ENCODE data around the gene C1orf21.

Gene C1orf21

GRCh38 chr1:184387069-184387475, 243 bp downstream of the C1orf21 start:
- no peaks in the 10 kb centered on the region for H3K27me3 ChIP-seq (ENCODE audit: low read depth, low read length)
- peak overlapping the region; percentile 77 to 90 for H3K4me3 ChIP-seq (ENCODE audit: low read depth in 1 of 2, low read length in 2 of 2)
- no peaks in the 10 kb centered on the region for H3K36me3 ChIP-seq (ENCODE audit: control insufficient read depth in 1 of 2, insufficient read depth in 2 of 2, low read length in 2 of 2)
- H3K4me1 ChIP-seq (ENCODE audit: control insufficient read depth in 1 of 2, insufficient read depth in 2 of 2, low read length in 2 of 2) = peaks cover 0 to 13% of the 10 kb centered on the region in 2 donors
- H3K9me3 ChIP-seq (ENCODE audit: control insufficient read depth in 1 of 2, low read length in 2 of 2) = no peaks in the 10 kb centered on the region
- H3K27ac ChIP-seq (ENCODE audit: low read length) = no peak overlapping the region

GRCh38 chr1:184387476-184388318, 868 bp downstream of the C1orf21 start:
- Histone ChIP-seq H3K27me3 (ENCODE audit: low read depth, low read length) (no peaks in the 10 kb centered on the region), H3K36me3 (ENCODE audit: control insufficient read depth in 1 of 2, insufficient read depth in 2 of 2, low read length in 2 of 2) (no peaks in the 10 kb centered on the region), H3K27ac (ENCODE audit: low read length) (peak overlapping the region; percentile 79), H3K9me3 (ENCODE audit: control insufficient read depth in 1 of 2, low read length in 2 of 2) (no peaks in the 10 kb centered on the region), H3K4me1 (ENCODE audit: control insufficient read depth in 1 of 2, insufficient read depth in 2 of 2, low read length in 2 of 2) (peaks cover 0 to 19% of the 10 kb centered on the region in 2 donors), H3K4me3 (ENCODE audit: low read depth in 1 of 2, low read length in 2 of 2) (peak overlapping the region; percentile 77 to 90)

GRCh38 chr1:184388319-184388889, 1.6 kb downstream of the C1orf21 start:
- Histone ChIP-seq H3K4me3 (ENCODE audit: low read depth in 1 of 2, low read length in 2 of 2) (peak overlapping the region; percentile 77 to 90), H3K36me3 (ENCODE audit: control insufficient read depth in 1 of 2, insufficient read depth in 2 of 2, low read length in 2 of 2) (no peaks in the 10 kb centered on the region), H3K27me3 (ENCODE audit: low read depth, low read length) (no peaks in the 10 kb centered on the region), H3K27ac (ENCODE audit: low read length) (peak overlapping the region; percentile 79), H3K4me1 (ENCODE audit: control insufficient read depth in 1 of 2, insufficient read depth in 2 of 2, low read length in 2 of 2) (peaks cover 0 to 26% of the 10 kb centered on the region in 2 donors), H3K9me3 (ENCODE audit: control insufficient read depth in 1 of 2, low read length in 2 of 2) (no peaks in the 10 kb centered on the region)

- Histone ChIP-seq H3K4me1 (ENCODE audit: control insufficient read depth in 1 of 2, insufficient read depth in 2 of 2, low read length in 2 of 2) (peaks cover 0 to 28% of the 10 kb centered on the region in 2 donors), H3K27ac (ENCODE audit: low read length) (peak overlapping the region; percentile 79), H3K4me3 (ENCODE audit: low read depth in 1 of 2, low read length in 2 of 2) (peak overlapping the region; percentile 77 to 90), H3K9me3 (ENCODE audit: control insufficient read depth in 1 of 2, low read length in 2 of 2) (no peaks in the 10 kb centered on the region), H3K27me3 (ENCODE audit: low read depth, low read length) (no peaks in the 10 kb centered on the region), H3K36me3 (ENCODE audit: control insufficient read depth in 1 of 2, insufficient read depth in 2 of 2, low read length in 2 of 2) (no peaks in the 10 kb centered on the region)
Observed at GRCh38 chr1:184388971-184389370, 2.1 kb downstream of the C1orf21 start.

DNA sequence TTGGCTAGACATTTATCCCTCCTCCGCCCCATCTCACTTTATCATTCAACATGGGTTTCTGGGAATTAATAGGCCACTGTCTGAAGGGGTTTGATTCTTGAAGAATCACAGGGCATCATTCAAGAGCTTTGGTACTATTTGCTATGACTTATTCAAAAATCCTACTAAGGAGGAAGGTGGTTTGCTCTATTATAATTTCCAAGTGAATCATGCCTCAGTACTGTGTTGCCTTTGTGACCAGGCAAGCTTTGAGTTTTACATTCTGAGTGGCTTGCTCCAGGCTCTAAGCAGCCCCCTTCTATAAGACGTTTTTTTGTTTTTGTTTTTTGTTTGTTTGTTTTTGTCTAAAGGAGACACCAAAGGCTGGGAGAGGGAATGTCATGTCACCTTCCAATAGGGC, 2.6 kb downstream of the C1orf21 start:
- peak overlapping the region; percentile 77 to 90 for H3K4me3 ChIP-seq (ENCODE audit: low read depth in 1 of 2, low read length in 2 of 2)
- no peaks in the 10 kb centered on the region for H3K9me3 ChIP-seq (ENCODE audit: control insufficient read depth in 1 of 2, low read length in 2 of 2)
- H3K27me3 ChIP-seq (ENCODE audit: low read depth, low read length) = no peaks in the 10 kb centered on the region
- H3K4me1 ChIP-seq (ENCODE audit: control insufficient read depth in 1 of 2, insufficient read depth in 2 of 2, low read length in 2 of 2) = peaks cover 0 to 28% of the 10 kb centered on the region in 2 donors
- no peak overlapping the region for H3K27ac ChIP-seq (ENCODE audit: low read length)
- no peaks in the 10 kb centered on the region for H3K36me3 ChIP-seq (ENCODE audit: control insufficient read depth in 1 of 2, insufficient read depth in 2 of 2, low read length in 2 of 2)

DNA sequence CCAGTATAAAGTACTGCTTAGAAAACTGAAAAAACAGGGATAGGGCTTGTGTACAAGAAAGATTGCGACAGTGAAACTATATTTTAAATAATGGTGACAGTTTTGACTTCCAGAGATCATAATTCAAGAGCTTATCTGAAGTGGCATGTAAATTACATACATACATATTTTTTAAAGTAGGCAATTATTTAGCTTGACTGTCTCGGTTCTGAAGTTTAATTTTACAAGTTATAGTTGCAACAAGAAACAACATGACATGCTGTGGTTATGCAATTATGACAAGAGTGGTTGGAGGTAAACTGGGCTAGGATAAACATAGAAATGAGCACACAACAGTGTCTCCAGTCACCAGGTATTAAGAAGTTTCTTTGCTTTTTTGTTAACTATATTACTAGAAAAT, 4.1 kb downstream of the C1orf21 start:
- Histone ChIP-seq H3K9me3 (ENCODE audit: control insufficient read depth in 1 of 2, low read length in 2 of 2) (no peaks in the 10 kb centered on the region), H3K36me3 (ENCODE audit: control insufficient read depth in 1 of 2, insufficient read depth in 2 of 2, low read length in 2 of 2) (no peaks in the 10 kb centered on the region), H3K27me3 (ENCODE audit: low read depth, low read length) (no peaks in the 10 kb centered on the region), H3K4me3 (ENCODE audit: low read depth in 1 of 2, low read length in 2 of 2) (no peak overlapping the region), H3K27ac (ENCODE audit: low read length) (no peak overlapping the region), H3K4me1 (ENCODE audit: control insufficient read depth in 1 of 2, insufficient read depth in 2 of 2, low read length in 2 of 2) (peaks cover 0 to 36% of the 10 kb centered on the region in 2 donors)

- no peaks in the 10 kb centered on the region for H3K27me3 ChIP-seq (ENCODE audit: low read depth, low read length)
- no peak overlapping the region for H3K27ac ChIP-seq (ENCODE audit: low read length)
- peaks cover 0 to 36% of the 10 kb centered on the region in 2 donors for H3K4me1 ChIP-seq (ENCODE audit: control insufficient read depth in 1 of 2, insufficient read depth in 2 of 2, low read length in 2 of 2)
- no peaks in the 10 kb centered on the region for H3K36me3 ChIP-seq (ENCODE audit: control insufficient read depth in 1 of 2, insufficient read depth in 2 of 2, low read length in 2 of 2)
- H3K4me3 ChIP-seq (ENCODE audit: low read depth in 1 of 2, low read length in 2 of 2) = no peak overlapping the region
- no peaks in the 10 kb centered on the region for H3K9me3 ChIP-seq (ENCODE audit: control insufficient read depth in 1 of 2, low read length in 2 of 2)
Observed at GRCh38 chr1:184392067-184392466, 5.2 kb downstream of the C1orf21 start.

DNA sequence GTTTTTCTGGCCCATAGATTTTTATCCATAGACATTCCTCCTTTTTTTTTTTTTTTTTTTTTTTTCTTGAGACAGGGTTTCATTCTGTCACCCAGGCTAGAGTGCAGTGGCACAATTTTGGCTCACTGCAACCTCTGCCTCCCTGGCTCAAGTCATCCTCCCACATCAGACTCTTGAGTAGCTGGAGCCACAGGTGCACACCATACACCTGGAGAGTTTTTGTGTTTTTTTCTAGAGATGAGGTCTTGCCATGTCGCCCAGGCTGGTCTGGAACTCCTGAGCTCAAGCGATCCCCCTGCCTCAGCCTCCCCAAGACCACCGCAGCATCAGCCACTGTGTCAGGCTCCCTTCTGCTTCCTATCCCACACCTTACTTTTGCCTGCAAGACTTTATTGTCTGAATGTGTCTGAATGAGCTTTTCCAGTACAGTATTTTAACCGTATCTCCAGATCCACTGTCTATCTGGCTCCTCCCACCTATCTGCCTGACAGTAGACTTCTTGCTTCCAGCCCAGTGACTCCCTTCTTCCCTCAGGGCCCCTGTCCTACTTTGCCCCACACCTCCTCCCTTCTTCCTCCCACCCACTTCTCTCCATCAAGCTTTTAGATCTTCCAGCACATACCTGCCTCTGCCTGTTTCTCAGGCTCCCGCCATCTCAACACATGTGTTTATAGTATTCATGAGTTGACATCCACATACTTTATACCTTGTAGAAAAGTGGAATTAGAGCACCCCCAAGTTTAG, 6.1 kb downstream of the C1orf21 start:
- no peak overlapping the region for H3K27ac ChIP-seq (ENCODE audit: low read length)
- H3K4me3 ChIP-seq (ENCODE audit: low read depth in 1 of 2, low read length in 2 of 2) = no peak overlapping the region
- H3K36me3 ChIP-seq (ENCODE audit: control insufficient read depth in 1 of 2, insufficient read depth in 2 of 2, low read length in 2 of 2) = no peaks in the 10 kb centered on the region
- peaks cover 0 to 36% of the 10 kb centered on the region in 2 donors for H3K4me1 ChIP-seq (ENCODE audit: control insufficient read depth in 1 of 2, insufficient read depth in 2 of 2, low read length in 2 of 2)
- no peaks in the 10 kb centered on the region for H3K27me3 ChIP-seq (ENCODE audit: low read depth, low read length)
- H3K9me3 ChIP-seq (ENCODE audit: control insufficient read depth in 1 of 2, low read length in 2 of 2) = no peaks in the 10 kb centered on the region

- Histone ChIP-seq H3K36me3 (ENCODE audit: control insufficient read depth in 1 of 2, insufficient read depth in 2 of 2, low read length in 2 of 2) (no peaks in the 10 kb centered on the region), H3K4me3 (ENCODE audit: low read depth in 1 of 2, low read length in 2 of 2) (no peak overlapping the region), H3K4me1 (ENCODE audit: control insufficient read depth in 1 of 2, insufficient read depth in 2 of 2, low read length in 2 of 2) (peaks cover 0 to 36% of the 10 kb centered on the region in 2 donors), H3K27me3 (ENCODE audit: low read depth, low read length) (no peaks in the 10 kb centered on the region), H3K27ac (ENCODE audit: low read length) (no peak overlapping the region), H3K9me3 (ENCODE audit: control insufficient read depth in 1 of 2, low read length in 2 of 2) (no peaks in the 10 kb centered on the region)
Observed at GRCh38 chr1:184393962-184394361, 7.1 kb downstream of the C1orf21 start.

DNA sequence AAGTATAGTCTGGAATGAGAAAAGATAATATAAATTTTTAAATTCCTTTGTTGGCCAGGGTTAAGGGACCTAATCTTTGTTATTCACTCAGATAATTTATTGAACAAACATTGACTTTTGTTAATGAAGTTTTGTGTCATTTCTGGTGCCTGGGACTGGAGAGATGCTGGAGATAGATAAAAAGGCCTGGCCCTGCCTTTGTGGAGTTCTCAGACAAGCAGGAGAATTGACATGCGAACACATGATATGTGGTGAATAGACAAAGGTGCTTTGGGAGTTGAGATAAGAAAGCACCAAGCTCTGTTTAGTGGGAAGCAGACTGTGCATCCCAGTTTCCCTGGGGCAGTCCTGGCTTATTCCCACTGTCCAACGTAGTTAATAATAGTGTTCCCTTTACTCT, 8.5 kb downstream of the C1orf21 start:
- H3K4me3 ChIP-seq (ENCODE audit: low read depth in 1 of 2, low read length in 2 of 2) = no peak overlapping the region
- H3K9me3 ChIP-seq (ENCODE audit: control insufficient read depth in 1 of 2, low read length in 2 of 2) = no peaks in the 10 kb centered on the region
- H3K27me3 ChIP-seq (ENCODE audit: low read depth, low read length) = no peaks in the 10 kb centered on the region
- H3K27ac ChIP-seq (ENCODE audit: low read length) = no peak overlapping the region
- H3K36me3 ChIP-seq (ENCODE audit: control insufficient read depth in 1 of 2, insufficient read depth in 2 of 2, low read length in 2 of 2) = no peaks in the 10 kb centered on the region
- peaks cover 0 to 32% of the 10 kb centered on the region in 2 donors for H3K4me1 ChIP-seq (ENCODE audit: control insufficient read depth in 1 of 2, insufficient read depth in 2 of 2, low read length in 2 of 2)

DNA sequence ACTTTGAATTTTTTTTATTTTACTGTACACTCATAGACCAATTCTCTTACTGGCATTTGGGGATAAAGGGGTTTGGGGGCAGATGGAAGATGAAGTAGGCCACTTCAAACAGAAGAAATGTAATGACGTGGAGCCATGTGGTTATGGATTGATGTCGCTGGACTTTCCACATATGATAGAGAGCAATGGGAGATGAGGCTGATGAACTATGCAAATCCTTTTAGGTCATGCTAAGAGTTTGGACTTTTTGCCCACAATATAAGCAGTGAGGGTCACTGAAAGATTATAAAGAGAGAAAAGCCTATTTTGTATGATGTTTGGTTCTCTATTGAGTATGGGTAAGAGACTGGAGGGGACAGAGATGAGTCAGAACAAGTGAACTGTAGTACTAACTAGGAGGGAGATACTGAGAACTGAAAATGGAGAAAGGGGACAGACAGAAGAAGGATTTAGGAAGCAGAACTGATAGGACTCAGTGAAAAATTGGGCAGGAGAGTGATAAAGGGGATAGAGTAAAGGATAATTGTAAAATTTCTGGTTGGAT, 9.2 kb downstream of the C1orf21 start:
- no peaks in the 10 kb centered on the region for H3K27me3 ChIP-seq (ENCODE audit: low read depth, low read length)
- H3K36me3 ChIP-seq (ENCODE audit: control insufficient read depth in 1 of 2, insufficient read depth in 2 of 2, low read length in 2 of 2) = no peaks in the 10 kb centered on the region
- no peak overlapping the region for H3K27ac ChIP-seq (ENCODE audit: low read length)
- H3K9me3 ChIP-seq (ENCODE audit: control insufficient read depth in 1 of 2, low read length in 2 of 2) = no peaks in the 10 kb centered on the region
- peaks cover 0 to 30% of the 10 kb centered on the region in 2 donors for H3K4me1 ChIP-seq (ENCODE audit: control insufficient read depth in 1 of 2, insufficient read depth in 2 of 2, low read length in 2 of 2)
- H3K4me3 ChIP-seq (ENCODE audit: low read depth in 1 of 2, low read length in 2 of 2) = no peak overlapping the region
